ENCODE results near the gene WDR35. TPM values are rescaled to one million over a fixed set of nuclear protein-coding genes. Genes with fewer than 3 reads are reported as not detected.

Gene WDR35
- total RNA-seq, 1 experiment from 2014 or later: 6.6 TPM

DNA sequence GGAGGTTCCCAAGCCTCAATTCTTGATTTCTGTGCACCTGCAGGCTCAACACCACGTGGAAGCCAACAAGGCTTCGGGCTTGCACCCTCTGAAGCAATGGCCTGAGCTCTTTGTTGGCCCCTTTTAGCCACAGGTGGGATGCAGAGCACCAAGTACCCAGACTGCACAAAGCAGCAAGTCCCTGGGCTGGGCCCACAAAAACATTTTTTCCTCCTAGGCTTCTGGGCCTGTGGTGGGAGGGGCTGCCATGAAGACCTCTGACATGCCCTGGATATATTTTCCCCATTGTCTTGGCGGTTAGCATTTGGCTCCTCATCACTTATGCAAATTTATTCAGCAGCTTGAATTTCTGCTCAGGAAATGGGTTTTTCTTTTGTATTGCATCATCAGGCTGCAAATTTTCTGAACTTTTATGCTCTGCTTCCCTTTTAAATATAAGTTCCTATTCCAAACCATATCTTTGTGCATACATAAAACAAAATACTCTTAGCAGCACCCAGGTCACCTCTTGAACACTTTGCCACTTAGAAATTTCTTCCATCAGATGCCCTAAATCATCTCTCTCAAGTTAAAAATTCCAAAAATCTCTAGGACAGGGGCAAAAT, 31.6 kb upstream of the WDR35 start:
- CTCF ChIA-PET: no interaction called here

DNA sequence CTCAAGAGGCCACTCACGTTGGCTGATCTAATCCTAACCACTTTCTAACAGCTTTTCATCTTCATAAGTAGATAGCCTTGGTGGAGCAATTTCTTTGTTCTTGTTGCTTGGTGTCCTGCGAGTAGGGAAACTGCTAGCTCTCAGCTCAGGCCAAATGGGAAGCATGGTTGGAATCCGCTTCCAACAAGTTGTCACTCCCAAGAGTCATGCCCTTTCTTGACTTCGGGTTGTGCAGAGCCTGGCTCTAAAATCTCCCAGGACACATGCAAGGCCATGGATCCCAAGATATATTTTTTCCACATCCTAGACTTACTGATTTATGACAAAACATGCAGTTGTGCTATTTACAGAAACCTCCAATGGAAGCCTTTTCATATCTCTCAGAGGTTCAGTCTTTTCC, 29.8 kb upstream of the WDR35 start:
- ChIA-PET POLR2A (ENCODE audit: unreplicated experiment) (no interaction called here), CTCF (no interaction called here)
- ATAC-seq (no peak), DNase-seq (no peak)
- intact Hi-C loops (cut with micrococcal nuclease): no loop called here
- Histone ChIP-seq H3K4me2 (ENCODE audit: low read length) (no peak overlapping the region), H3K79me2 (ENCODE audit: low read length) (no peaks in the 10 kb centered on the region), H3K27ac (ENCODE audit: low read length) (no peak overlapping the region), H3K9me3 (ENCODE audit: low read length) (no peaks in the 10 kb centered on the region), H3K9ac (ENCODE audit: low read length) (no peak overlapping the region), H2AFZ (ENCODE audit: low read length) (no peak overlapping the region), H3K9me2 (replicated peaks; ENCODE audit: low read length) (no peaks in the 10 kb centered on the region), H3K4me3 (ENCODE audit: low read length) (no peak overlapping the region), H4K20me1 (ENCODE audit: low read length) (no peaks in the 10 kb centered on the region), H3K36me3 (ENCODE audit: low read depth, low read length) (no peaks in the 10 kb centered on the region), H3F3A (ENCODE audit: low read length, unreplicated experiment) (no peaks in the 10 kb centered on the region), H3K4me1 (ENCODE audit: insufficient read depth, low read length) (no peaks in the 10 kb centered on the region), H3K27me3 (ENCODE audit: low read length) (no peaks in the 10 kb centered on the region)
- no peak for TF ChIP-seq EZH2 (IDR thresholded peaks at IDR 0.05; ENCODE audit: low read length, unreplicated experiment)
- no peak for TF ChIP-seq EZH2phosphoT487 (IDR thresholded peaks at IDR 0.05; ENCODE audit: borderline replicate concordance, low read length)
- TF ChIP-seq, protein P1, sequence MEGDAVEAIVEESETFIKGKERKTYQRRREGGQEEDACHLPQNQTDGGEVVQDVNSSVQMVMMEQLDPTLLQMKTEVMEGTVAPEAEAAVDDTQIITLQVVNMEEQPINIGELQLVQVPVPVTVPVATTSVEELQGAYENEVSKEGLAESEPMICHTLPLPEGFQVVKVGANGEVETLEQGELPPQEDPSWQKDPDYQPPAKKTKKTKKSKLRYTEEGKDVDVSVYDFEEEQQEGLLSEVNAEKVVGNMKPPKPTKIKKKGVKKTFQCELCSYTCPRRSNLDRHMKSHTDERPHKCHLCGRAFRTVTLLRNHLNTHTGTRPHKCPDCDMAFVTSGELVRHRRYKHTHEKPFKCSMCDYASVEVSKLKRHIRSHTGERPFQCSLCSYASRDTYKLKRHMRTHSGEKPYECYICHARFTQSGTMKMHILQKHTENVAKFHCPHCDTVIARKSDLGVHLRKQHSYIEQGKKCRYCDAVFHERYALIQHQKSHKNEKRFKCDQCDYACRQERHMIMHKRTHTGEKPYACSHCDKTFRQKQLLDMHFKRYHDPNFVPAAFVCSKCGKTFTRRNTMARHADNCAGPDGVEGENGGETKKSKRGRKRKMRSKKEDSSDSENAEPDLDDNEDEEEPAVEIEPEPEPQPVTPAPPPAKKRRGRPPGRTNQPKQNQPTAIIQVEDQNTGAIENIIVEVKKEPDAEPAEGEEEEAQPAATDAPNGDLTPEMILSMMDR (conservative IDR thresholded peaks at IDR 0.05; ENCODE audit: low read depth, low read length): no peak
- no TSS peak for BruUV-seq (replicated peaks)

More for the DNA sequence above, 31.6 kb upstream of the WDR35 start:
- no peaks in the 10 kb centered on the region for H3K9me2 ChIP-seq (replicated peaks; ENCODE audit: low read length)
- H3K27me3 ChIP-seq (ENCODE audit: low read length): no peaks in the 10 kb centered on the region
- H4K20me1 ChIP-seq (ENCODE audit: low read length): no peaks in the 10 kb centered on the region
- no peak overlapping the region for H3K4me2 ChIP-seq (ENCODE audit: low read length)
- H3K9me3 ChIP-seq (ENCODE audit: low read length): no peaks in the 10 kb centered on the region
- no TSS peak for BruUV-seq (replicated peaks)
- TF ChIP-seq EZH2 (IDR thresholded peaks at IDR 0.05; ENCODE audit: low read length, unreplicated experiment): no peak
- TF ChIP-seq, protein P1 (conservative IDR thresholded peaks at IDR 0.05; ENCODE audit: low read depth, low read length): no peak
- TF ChIP-seq EZH2phosphoT487 (IDR thresholded peaks at IDR 0.05; ENCODE audit: borderline replicate concordance, low read length): no peak
- intact Hi-C loops (cut with micrococcal nuclease): no loop called here
- no peaks in the 10 kb centered on the region for H3F3A ChIP-seq (ENCODE audit: low read length, unreplicated experiment)
- H3K4me3 ChIP-seq (ENCODE audit: low read length): no peak overlapping the region
- no peak overlapping the region for H3K27ac ChIP-seq (ENCODE audit: low read length)
- POLR2A ChIA-PET (ENCODE audit: unreplicated experiment): no interaction called here
- H3K36me3 ChIP-seq (ENCODE audit: low read depth, low read length): no peaks in the 10 kb centered on the region
- H2AFZ ChIP-seq (ENCODE audit: low read length): no peak overlapping the region
- DNase-seq: no peak
- H3K4me1 ChIP-seq (ENCODE audit: insufficient read depth, low read length): no peaks in the 10 kb centered on the region
- ATAC-seq: no peak
- H3K9ac ChIP-seq (ENCODE audit: low read length): no peak overlapping the region
- no peaks in the 10 kb centered on the region for H3K79me2 ChIP-seq (ENCODE audit: low read length)

DNA sequence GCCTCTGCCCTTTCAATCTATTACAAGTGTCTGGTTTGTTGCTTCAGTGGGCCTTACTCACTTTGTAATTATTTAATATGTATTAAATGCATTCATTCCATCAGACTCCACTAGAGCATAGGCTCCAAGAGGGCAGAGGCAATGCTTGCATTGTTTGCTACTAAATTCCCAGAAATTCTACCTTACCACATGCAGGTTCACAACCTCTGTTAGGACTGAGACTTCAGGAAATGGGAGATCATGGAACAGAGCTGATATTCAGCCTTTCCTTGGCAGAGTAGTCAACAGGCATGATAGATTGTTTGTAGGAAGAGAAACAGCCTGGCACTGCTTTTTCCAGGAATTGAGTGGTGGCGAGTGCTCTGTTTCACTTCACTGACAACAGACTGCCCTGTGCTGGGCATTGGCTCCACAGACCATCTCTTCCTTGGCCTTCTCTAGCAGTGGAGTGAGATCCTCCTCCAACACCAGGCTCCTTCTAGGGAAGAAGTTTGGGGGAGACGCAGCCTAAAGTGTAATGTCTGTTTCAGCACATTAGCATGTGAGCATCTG, 28.8 kb upstream of the WDR35 start:
- Histone ChIP-seq H3F3A (ENCODE audit: low read length, unreplicated experiment) (no peaks in the 10 kb centered on the region), H3K4me2 (ENCODE audit: low read length) (no peak overlapping the region), H3K9me3 (ENCODE audit: low read length) (no peaks in the 10 kb centered on the region), H3K36me3 (ENCODE audit: low read depth, low read length) (no peaks in the 10 kb centered on the region), H3K4me3 (ENCODE audit: low read length) (no peak overlapping the region), H2AFZ (ENCODE audit: low read length) (no peak overlapping the region), H3K79me2 (ENCODE audit: low read length) (no peaks in the 10 kb centered on the region), H3K27me3 (ENCODE audit: low read length) (no peaks in the 10 kb centered on the region), H3K4me1 (ENCODE audit: insufficient read depth, low read length) (no peaks in the 10 kb centered on the region), H3K9ac (ENCODE audit: low read length) (no peak overlapping the region), H3K27ac (ENCODE audit: low read length) (no peak overlapping the region), H4K20me1 (ENCODE audit: low read length) (no peaks in the 10 kb centered on the region), H3K9me2 (replicated peaks; ENCODE audit: low read length) (no peaks in the 10 kb centered on the region)
- no peak for TF ChIP-seq EZH2 (IDR thresholded peaks at IDR 0.05; ENCODE audit: low read length, unreplicated experiment)
- TF ChIP-seq, protein P1 (conservative IDR thresholded peaks at IDR 0.05; ENCODE audit: low read depth, low read length): no peak
- TF ChIP-seq EZH2phosphoT487 (IDR thresholded peaks at IDR 0.05; ENCODE audit: borderline replicate concordance, low read length): no peak
- intact Hi-C loops (cut with micrococcal nuclease): no loop called here
- ATAC-seq (no peak), DNase-seq (no peak)
- ChIA-PET CTCF (no interaction called here), POLR2A (ENCODE audit: unreplicated experiment) (no interaction called here)
- no TSS peak for BruUV-seq (replicated peaks)
